Liver (tissue), 3 donors: Measurements from ENCODE around the gene CTXND2.

ENCODE experiments used
- CTCF ChIP-seq: fragments of 150-350 bp; IDR thresholded peaks from 2 replicates; pipeline ENCODE4 v1.5.1; 2017; ENCODE audit warnings: improper control_type of control experiment, low read depth, low read length; ENCODE audit not compliant: missing input control
- EGR1 ChIP-seq, 2 donors: IDR thresholded peaks; 2 replicates each; pipeline ENCODE4 v1.6.1; 2016 to 2018; ENCODE audit warnings: antibody characterized with exemption in 2 of 2, low read depth in 2 of 2
- MAX ChIP-seq: IDR thresholded peaks from 2 replicates; pipeline ENCODE4 v1.6.1; 2016; ENCODE audit warnings: antibody characterized with exemption
- RAD21 ChIP-seq, 2 donors: IDR thresholded peaks; 2 replicates each; pipeline ENCODE4 v1.6.1; 2016; ENCODE audit warnings: antibody characterized with exemption in 2 of 2, mild to moderate bottlenecking in 2 of 2
- TAF1 ChIP-seq: conservative IDR thresholded peaks from 2 replicates; pipeline ENCODE4 v1.6.1; 2016; ENCODE audit warnings: antibody characterized with exemption, mild to moderate bottlenecking
- YY1 ChIP-seq: IDR thresholded peaks from 2 replicates; pipeline ENCODE4 v1.6.1; 2016; ENCODE audit warnings: antibody characterized with exemption, mild to moderate bottlenecking
- TF ChIP-seq, protein P1 (sequence below): IDR thresholded peaks from 2 replicates; pipeline ENCODE4 v1.6.1; 2016; ENCODE audit warnings: antibody characterized with exemption, mild to moderate bottlenecking
- TF ChIP-seq, protein P2 (sequence below): IDR thresholded peaks from 2 replicates; pipeline ENCODE4 v1.6.1; 2016; ENCODE audit warnings: antibody characterized with exemption
- donor health status: healthy.
- donor health status: healthy.

DNA sequence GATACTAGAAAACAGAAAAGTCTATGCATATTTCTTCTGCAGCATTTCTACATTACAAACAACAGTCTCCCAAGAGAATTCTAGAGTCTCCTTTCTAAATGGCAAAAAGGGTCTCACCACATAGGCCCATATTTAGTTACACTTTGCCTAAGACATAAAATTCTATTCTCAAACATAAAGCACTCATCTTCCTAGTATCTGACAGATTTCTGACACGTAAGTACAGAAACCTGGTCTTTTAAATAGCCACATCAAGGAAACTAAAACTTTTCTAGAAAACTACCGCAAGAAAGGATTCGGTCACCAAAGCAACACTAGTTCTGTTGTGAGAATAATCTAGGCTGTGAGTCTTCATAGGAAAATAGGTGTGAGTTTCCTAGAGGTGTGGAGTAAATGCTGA lies 45.3 kb upstream of the CTXND2 start:
- no peak for TF ChIP-seq MAX
- no peak for TF ChIP-seq YY1
- no peak for TF ChIP-seq CTCF
- TF ChIP-seq, protein P1, sequence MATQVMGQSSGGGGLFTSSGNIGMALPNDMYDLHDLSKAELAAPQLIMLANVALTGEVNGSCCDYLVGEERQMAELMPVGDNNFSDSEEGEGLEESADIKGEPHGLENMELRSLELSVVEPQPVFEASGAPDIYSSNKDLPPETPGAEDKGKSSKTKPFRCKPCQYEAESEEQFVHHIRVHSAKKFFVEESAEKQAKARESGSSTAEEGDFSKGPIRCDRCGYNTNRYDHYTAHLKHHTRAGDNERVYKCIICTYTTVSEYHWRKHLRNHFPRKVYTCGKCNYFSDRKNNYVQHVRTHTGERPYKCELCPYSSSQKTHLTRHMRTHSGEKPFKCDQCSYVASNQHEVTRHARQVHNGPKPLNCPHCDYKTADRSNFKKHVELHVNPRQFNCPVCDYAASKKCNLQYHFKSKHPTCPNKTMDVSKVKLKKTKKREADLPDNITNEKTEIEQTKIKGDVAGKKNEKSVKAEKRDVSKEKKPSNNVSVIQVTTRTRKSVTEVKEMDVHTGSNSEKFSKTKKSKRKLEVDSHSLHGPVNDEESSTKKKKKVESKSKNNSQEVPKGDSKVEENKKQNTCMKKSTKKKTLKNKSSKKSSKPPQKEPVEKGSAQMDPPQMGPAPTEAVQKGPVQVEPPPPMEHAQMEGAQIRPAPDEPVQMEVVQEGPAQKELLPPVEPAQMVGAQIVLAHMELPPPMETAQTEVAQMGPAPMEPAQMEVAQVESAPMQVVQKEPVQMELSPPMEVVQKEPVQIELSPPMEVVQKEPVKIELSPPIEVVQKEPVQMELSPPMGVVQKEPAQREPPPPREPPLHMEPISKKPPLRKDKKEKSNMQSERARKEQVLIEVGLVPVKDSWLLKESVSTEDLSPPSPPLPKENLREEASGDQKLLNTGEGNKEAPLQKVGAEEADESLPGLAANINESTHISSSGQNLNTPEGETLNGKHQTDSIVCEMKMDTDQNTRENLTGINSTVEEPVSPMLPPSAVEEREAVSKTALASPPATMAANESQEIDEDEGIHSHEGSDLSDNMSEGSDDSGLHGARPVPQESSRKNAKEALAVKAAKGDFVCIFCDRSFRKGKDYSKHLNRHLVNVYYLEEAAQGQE, result no peak
- TF ChIP-seq EGR1 (IDR thresholded peaks at IDR 0.05; ENCODE audit: low read depth in 2 of 2), result no peak
- no peak for TF ChIP-seq TAF1
- no peak for TF ChIP-seq RAD21 (IDR thresholded peaks at IDR 0.05)
- TF ChIP-seq, protein P2, sequence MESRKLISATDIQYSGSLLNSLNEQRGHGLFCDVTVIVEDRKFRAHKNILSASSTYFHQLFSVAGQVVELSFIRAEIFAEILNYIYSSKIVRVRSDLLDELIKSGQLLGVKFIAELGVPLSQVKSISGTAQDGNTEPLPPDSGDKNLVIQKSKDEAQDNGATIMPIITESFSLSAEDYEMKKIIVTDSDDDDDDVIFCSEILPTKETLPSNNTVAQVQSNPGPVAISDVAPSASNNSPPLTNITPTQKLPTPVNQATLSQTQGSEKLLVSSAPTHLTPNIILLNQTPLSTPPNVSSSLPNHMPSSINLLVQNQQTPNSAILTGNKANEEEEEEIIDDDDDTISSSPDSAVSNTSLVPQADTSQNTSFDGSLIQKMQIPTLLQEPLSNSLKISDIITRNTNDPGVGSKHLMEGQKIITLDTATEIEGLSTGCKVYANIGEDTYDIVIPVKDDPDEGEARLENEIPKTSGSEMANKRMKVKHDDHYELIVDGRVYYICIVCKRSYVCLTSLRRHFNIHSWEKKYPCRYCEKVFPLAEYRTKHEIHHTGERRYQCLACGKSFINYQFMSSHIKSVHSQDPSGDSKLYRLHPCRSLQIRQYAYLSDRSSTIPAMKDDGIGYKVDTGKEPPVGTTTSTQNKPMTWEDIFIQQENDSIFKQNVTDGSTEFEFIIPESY, result no peak
